T47D (cell line): ENCODE data around the gene TC2N.
"Not testable (repeated sequence)": the region's sequence is repeated elsewhere in the genome, so short reads cannot be mapped to it uniquely, and the experiment has no call there.

Source experiments
- DNase-seq, 2 experiments: peaks; one replicate each; pipeline versions ENCODE4 v3.0.0 to v3.0.0-alpha.2; 2011 to 2012; ENCODE audit warnings: low read depth in 1 of 2, low spot score in 1 of 2
- JUND ChIP-seq: IDR thresholded peaks from 2 replicates; pipeline ENCODE4 v1.6.1; 2012; ENCODE audit warnings: low read depth
- in situ Hi-C: cut with HindIII; loops from 2 replicates; pipeline ENCODE4 v1.10.0; 2016; ENCODE audit warnings: low sequenced_read_pairs, low pct_unique_long_range_greater_than_20kb

The TC2N gene

GRCh38 chr14:91829511-91829910 lies 37.8 kb downstream of the TC2N start:
- peak; percentile 14 to 77 for DNase-seq
- peak; percentile 24; the same call in 1 of the 2 replicates for TF ChIP-seq JUND
- in situ Hi-C loops: no loop called here

- no peak for DNase-seq
- in situ Hi-C loops: no loop called here
- no peak for TF ChIP-seq JUND
These were observed 39.6 kb downstream of the TC2N start for GRCh38 chr14:91827746-91828145.

- in situ Hi-C loops: no loop called here
- no peak for TF ChIP-seq JUND
- no peak for DNase-seq
These were observed 49.6 kb downstream of the TC2N start for GRCh38 chr14:91817566-91818325.

GRCh38 chr14:91814317-91814716 lies 53.0 kb downstream of the TC2N start:
- DNase-seq: no peak
- in situ Hi-C loops: no loop called here
- no peak for TF ChIP-seq JUND

- TF ChIP-seq JUND: no peak
- no peak for DNase-seq
- in situ Hi-C loops: no loop called here
These were observed 56.6 kb downstream of the TC2N start for GRCh38 chr14:91810699-91811098.

GRCh38 chr14:91806716-91807115 lies 60.6 kb downstream of the TC2N start:
- DNase-seq: no peak
- in situ Hi-C loops: no loop called here
- TF ChIP-seq JUND: no peak

GRCh38 chr14:91806094-91806493 lies 61.2 kb downstream of the TC2N start:
- DNase-seq, in situ Hi-C loops: not testable (repeated sequence)

GRCh38 chr14:91805659-91806058 lies 61.7 kb downstream of the TC2N start:
- in situ Hi-C loops: no loop called here
- DNase-seq: no peak
- TF ChIP-seq JUND: no peak

- TF ChIP-seq JUND: no peak
These were observed 66.0 kb downstream of the TC2N start for GRCh38 chr14:91801358-91801757.

GRCh38 chr14:91796617-91797347 lies 70.6 kb downstream of the TC2N start:
- in situ Hi-C loops: no loop called here
- DNase-seq: no peak
- TF ChIP-seq JUND: no peak

More at GRCh38 chr14:91801358-91801757, 66.0 kb downstream of the TC2N start:
- in situ Hi-C loops: no loop called here
- no peak for DNase-seq

GRCh38 chr14:91793704-91794103 lies 73.6 kb downstream of the TC2N start:
- in situ Hi-C loops: no loop called here
- no peak for TF ChIP-seq JUND
- DNase-seq: no peak

- in situ Hi-C loops: no loop called here
- no peak for DNase-seq
- no peak for TF ChIP-seq JUND
These were observed 81.1 kb downstream of the TC2N start for GRCh38 chr14:91786188-91786587.

- TF ChIP-seq JUND: no peak
- DNase-seq: no peak
- in situ Hi-C loops: no loop called here
These were observed 86.9 kb downstream of the TC2N start for GRCh38 chr14:91780452-91780851.
